Keratinocyte (primary cell): ENCODE results near the gene ZNF644. TPM values are rescaled to one million over a fixed set of nuclear protein-coding genes. Genes with fewer than 3 reads are reported as not detected.

Experiments used
- DNase-seq: peaks from one replicate; pipeline ENCODE4 v3.0.0-alpha.2; 2011; ENCODE audit warnings: low read depth, missing footprints, low spot score
- FAIRE-seq: peaks from 2 replicates; lab custom pipeline; 2011; peaks lifted over from hg19 to GRCh38; lab: Jason Lieb, UNC
- H2AFZ ChIP-seq: 2 replicates; pipeline ENCODE4 v1.6.0; 2012; ENCODE audit warnings: low read length, control low read depth, inconsistent platforms; ENCODE audit not compliant: control insufficient read depth
- H3K27ac ChIP-seq: 2 replicates; pipeline ENCODE4 v1.5.1; 2011; ENCODE audit warnings: low read length; ENCODE audit not compliant: control insufficient read depth, insufficient read depth
- H3K27me3 ChIP-seq: 3 replicates; pipeline ENCODE4 v1.6.0; 2011; ENCODE audit warnings: low read length; ENCODE audit not compliant: control insufficient read depth, insufficient read depth; ENCODE audit errors: extremely low read depth
- H3K36me3 ChIP-seq, 2 experiments: 2 replicates in 1 of 2; 3 replicates in 1 of 2; pipeline ENCODE4 v1.5.1; 2011; ENCODE audit warnings: low read length in 2 of 2, mild to moderate bottlenecking in 1 of 2; ENCODE audit not compliant: control insufficient read depth in 2 of 2, insufficient read depth in 2 of 2; ENCODE audit errors: extremely low read depth in 1 of 2
- H3K4me1 ChIP-seq: 3 replicates; pipeline ENCODE4 v1.5.1; 2011; ENCODE audit warnings: low read length; ENCODE audit not compliant: control insufficient read depth, insufficient read depth; ENCODE audit errors: extremely low read depth
- H3K4me2 ChIP-seq: 3 replicates; pipeline ENCODE4 v1.6.0; 2011; ENCODE audit warnings: low read depth, low read length; ENCODE audit not compliant: control insufficient read depth, insufficient read depth; ENCODE audit errors: extremely low read depth
- H3K4me3 ChIP-seq, 3 experiments: fragments of 200-600 bp in 1 of 3; sonication (generic) in 1 of 3; 2 replicates in 2 of 3; 3 replicates in 1 of 3; pipeline ENCODE4 v1.5.1; 2011 to 2016; ENCODE audit warnings: low read length in 3 of 3, mild to moderate bottlenecking in 3 of 3, control low read depth in 2 of 3, inconsistent platforms in 1 of 3, low read depth in 1 of 3, mixed read lengths in 1 of 3, mixed run types in 1 of 3, moderate library complexity in 1 of 3; ENCODE audit not compliant: control insufficient read depth in 2 of 3, insufficient read depth in 2 of 3; ENCODE audit errors: extremely low read depth in 1 of 3
- H3K79me2 ChIP-seq: 2 replicates; pipeline ENCODE4 v1.6.0; 2012; ENCODE audit warnings: low read length; ENCODE audit not compliant: control insufficient read depth, insufficient read depth
- H3K9ac ChIP-seq: 3 replicates; pipeline ENCODE4 v1.6.0; 2011; ENCODE audit warnings: low read length; ENCODE audit not compliant: control insufficient read depth, insufficient read depth; ENCODE audit errors: extremely low read depth
- H3K9me1 ChIP-seq: 3 replicates; pipeline ENCODE4 v1.6.0; 2011; ENCODE audit warnings: low read length; ENCODE audit not compliant: control insufficient read depth, insufficient read depth; ENCODE audit errors: extremely low read depth
- H3K9me3 ChIP-seq: 2 replicates; pipeline ENCODE4 v1.5.1; 2012; ENCODE audit warnings: low read depth, low read length; ENCODE audit not compliant: control insufficient read depth
- H4K20me1 ChIP-seq: 3 replicates; pipeline ENCODE4 v1.6.0; 2011; ENCODE audit warnings: low read length; ENCODE audit not compliant: control insufficient read depth, insufficient read depth; ENCODE audit errors: extremely low read depth
- EZH2 ChIP-seq: IDR thresholded peaks from one replicate; pipeline ENCODE4 v1.6.1; 2012; ENCODE audit warnings: inconsistent platforms, mild to moderate bottlenecking, low read length, moderate library complexity
- dilution Hi-C: fragments of 300-500 bp; cut with MboI; formaldehyde crosslinking; loops from one replicate; pipeline ENCODE4 v1.7.0; 2020; ENCODE audit warnings: low sequenced_read_pairs; ENCODE audit not compliant: extremely low pct_ligation_motif_present
- polyA plus RNA-seq, 5 experiments: library from polyadenylated mRNA; depleted of rRNA in 3 of 5; stranded (reverse) in 3 of 5; stranded (forward) in 1 of 5; unstranded in 1 of 5; fragments of >200 nt; gene quantifications; 1 replicate in 1 of 5; 2 replicates in 3 of 5; 3 replicates in 1 of 5; pipeline versions ENCODE4 v1.2.1 to v1.2.3, GENCODE V29; 2011 to 2012; ENCODE audit warnings: missing spikeins in 2 of 5, low read depth in 1 of 5, low replicate concordance in 1 of 5
- TF ChIP-seq, protein P1 (sequence below), 3 experiments: IDR thresholded peaks in 1 of 3; conservative IDR thresholded peaks in 1 of 3; optimal IDR thresholded peaks in 1 of 3; 2 replicates in 2 of 3; 3 replicates in 1 of 3; pipeline versions ENCODE3 to v1.5.1; 2011; ENCODE audit warnings: low read length in 3 of 3, mild to moderate bottlenecking in 3 of 3, moderate library complexity in 2 of 3, control low read depth in 1 of 3, inconsistent platforms in 1 of 3; ENCODE audit not compliant: insufficient read depth in 2 of 3; ENCODE audit errors: extremely low read depth in 1 of 3

ZNF644 gene
- polyA plus RNA-seq, 1 donor (not counting 4 experiments of a cell fraction or from before 2014, with no cell fraction given) = 19.1 TPM

DNA sequence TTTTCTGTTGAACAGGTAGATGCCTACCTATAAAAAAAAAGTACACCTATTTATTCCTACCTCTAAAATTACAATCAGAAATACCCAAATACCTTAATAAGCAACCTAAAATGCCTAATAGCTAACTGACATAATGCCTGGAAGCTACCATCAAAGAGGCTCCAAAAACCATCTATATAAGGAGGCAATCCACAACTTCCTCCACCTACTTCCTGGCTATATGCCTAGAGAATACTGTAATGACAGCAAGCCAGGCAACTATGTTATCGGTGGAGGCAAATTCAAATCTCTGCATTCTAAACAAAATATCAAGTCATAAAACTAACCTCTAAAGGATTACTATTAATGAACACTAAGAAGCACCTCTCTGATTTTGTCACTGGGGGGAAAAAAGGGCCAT is 10.1 kb downstream of the ZNF644 start:
- H3K27ac ChIP-seq = no peak overlapping the region
- no peaks in the 10 kb centered on the region for H3K9me1 ChIP-seq
- H3K36me3 ChIP-seq = no peaks in the 10 kb centered on the region
- H3K27me3 ChIP-seq = no peaks in the 10 kb centered on the region
- H4K20me1 ChIP-seq = peaks cover 2% of the 10 kb centered on the region
- TF ChIP-seq, protein P1, sequence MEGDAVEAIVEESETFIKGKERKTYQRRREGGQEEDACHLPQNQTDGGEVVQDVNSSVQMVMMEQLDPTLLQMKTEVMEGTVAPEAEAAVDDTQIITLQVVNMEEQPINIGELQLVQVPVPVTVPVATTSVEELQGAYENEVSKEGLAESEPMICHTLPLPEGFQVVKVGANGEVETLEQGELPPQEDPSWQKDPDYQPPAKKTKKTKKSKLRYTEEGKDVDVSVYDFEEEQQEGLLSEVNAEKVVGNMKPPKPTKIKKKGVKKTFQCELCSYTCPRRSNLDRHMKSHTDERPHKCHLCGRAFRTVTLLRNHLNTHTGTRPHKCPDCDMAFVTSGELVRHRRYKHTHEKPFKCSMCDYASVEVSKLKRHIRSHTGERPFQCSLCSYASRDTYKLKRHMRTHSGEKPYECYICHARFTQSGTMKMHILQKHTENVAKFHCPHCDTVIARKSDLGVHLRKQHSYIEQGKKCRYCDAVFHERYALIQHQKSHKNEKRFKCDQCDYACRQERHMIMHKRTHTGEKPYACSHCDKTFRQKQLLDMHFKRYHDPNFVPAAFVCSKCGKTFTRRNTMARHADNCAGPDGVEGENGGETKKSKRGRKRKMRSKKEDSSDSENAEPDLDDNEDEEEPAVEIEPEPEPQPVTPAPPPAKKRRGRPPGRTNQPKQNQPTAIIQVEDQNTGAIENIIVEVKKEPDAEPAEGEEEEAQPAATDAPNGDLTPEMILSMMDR (optimal IDR thresholded peaks at IDR 0.05 in 1 of 3, IDR thresholded peaks at IDR 0.05 in 1 of 3, conservative IDR thresholded peaks at IDR 0.05 in 1 of 3; ENCODE audit: extremely low read depth in 1 of 3, insufficient read depth in 2 of 3, low read length in 3 of 3) = no peak
- no peak for TF ChIP-seq EZH2
- H3K4me2 ChIP-seq = no peak overlapping the region
- H3K4me1 ChIP-seq = peaks cover 22% of the 10 kb centered on the region
- dilution Hi-C loops = no loop called here
- peaks cover 75% of the 10 kb centered on the region for H3K79me2 ChIP-seq
- no peak overlapping the region for H3K4me3 ChIP-seq
- no peak for DNase-seq
- H3K9ac ChIP-seq = no peak overlapping the region
- no peak overlapping the region for H2AFZ ChIP-seq
- no peaks in the 10 kb centered on the region for H3K9me3 ChIP-seq
- FAIRE-seq = peak; percentile 36

- Histone ChIP-seq H3K79me2 (peaks cover 90% of the 10 kb centered on the region), H3K4me1 (no peaks in the 10 kb centered on the region), H3K4me2 (no peak overlapping the region), H4K20me1 (peaks cover 9% of the 10 kb centered on the region), H3K27me3 (no peaks in the 10 kb centered on the region), H3K36me3 (no peaks in the 10 kb centered on the region), H3K4me3 (no peak overlapping the region), H3K9me1 (no peaks in the 10 kb centered on the region), H2AFZ (no peak overlapping the region), H3K9ac (no peak overlapping the region), H3K27ac (no peak overlapping the region), H3K9me3 (no peaks in the 10 kb centered on the region)
- FAIRE-seq = no peak
- TF ChIP-seq, protein P1 (optimal IDR thresholded peaks at IDR 0.05 in 1 of 3, IDR thresholded peaks at IDR 0.05 in 1 of 3, conservative IDR thresholded peaks at IDR 0.05 in 1 of 3; ENCODE audit: extremely low read depth in 1 of 3, insufficient read depth in 2 of 3, low read length in 3 of 3) = no peak
- TF ChIP-seq EZH2 = no peak
- DNase-seq = no peak
- dilution Hi-C loops = no loop called here
Measured at GRCh38 chr1:91007827-91008226, 14.0 kb downstream of the ZNF644 start.
